OCI-LY3 (cell line): ENCODE results near the gene NOBOX.
"Not testable (repeated sequence)": the region's sequence is repeated elsewhere in the genome, so short reads cannot be mapped to it uniquely, and the experiment has no call there.

Source experiments
- EZH2phosphoT487 ChIP-seq: fragments of 200-600 bp; shearing (Covaris generic); IDR thresholded peaks from 2 replicates; pipeline ENCODE4 v1.6.1; 2018; ENCODE audit warnings: antibody characterized with exemption, mixed run types, low read depth
- TF ChIP-seq, protein P1 (sequence below): fragments of 200-600, 300-600 bp; sonication (generic); IDR thresholded peaks from 2 replicates; pipeline ENCODE4 v1.5.1; 2014; ENCODE audit warnings: antibody characterized with exemption, low read length, low read depth

DNA sequence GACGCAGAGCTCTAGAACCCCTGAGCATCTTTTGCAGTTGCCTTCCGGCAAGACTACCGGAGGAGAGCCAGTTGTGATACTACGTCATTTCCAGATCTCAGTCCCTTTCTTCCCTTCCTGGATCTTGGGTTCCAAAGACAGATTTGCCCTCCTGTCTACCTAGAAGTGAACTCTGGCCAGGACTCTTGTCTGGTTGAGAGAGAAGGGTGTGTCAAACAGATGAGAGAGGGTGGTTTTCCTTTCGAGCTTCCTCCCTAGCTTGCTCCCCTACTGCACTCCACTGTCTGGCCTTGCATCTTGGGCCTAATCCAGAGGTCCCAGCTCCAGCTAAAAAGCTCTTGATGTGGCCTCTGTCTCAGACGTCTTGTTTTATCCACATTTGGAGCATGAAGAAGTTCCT is 47.3 kb downstream of the NOBOX start:
- TF ChIP-seq, protein P1, sequence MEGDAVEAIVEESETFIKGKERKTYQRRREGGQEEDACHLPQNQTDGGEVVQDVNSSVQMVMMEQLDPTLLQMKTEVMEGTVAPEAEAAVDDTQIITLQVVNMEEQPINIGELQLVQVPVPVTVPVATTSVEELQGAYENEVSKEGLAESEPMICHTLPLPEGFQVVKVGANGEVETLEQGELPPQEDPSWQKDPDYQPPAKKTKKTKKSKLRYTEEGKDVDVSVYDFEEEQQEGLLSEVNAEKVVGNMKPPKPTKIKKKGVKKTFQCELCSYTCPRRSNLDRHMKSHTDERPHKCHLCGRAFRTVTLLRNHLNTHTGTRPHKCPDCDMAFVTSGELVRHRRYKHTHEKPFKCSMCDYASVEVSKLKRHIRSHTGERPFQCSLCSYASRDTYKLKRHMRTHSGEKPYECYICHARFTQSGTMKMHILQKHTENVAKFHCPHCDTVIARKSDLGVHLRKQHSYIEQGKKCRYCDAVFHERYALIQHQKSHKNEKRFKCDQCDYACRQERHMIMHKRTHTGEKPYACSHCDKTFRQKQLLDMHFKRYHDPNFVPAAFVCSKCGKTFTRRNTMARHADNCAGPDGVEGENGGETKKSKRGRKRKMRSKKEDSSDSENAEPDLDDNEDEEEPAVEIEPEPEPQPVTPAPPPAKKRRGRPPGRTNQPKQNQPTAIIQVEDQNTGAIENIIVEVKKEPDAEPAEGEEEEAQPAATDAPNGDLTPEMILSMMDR = not testable (repeated sequence)
- not testable (repeated sequence) for TF ChIP-seq EZH2phosphoT487
